WTC11 (cell line): ENCODE results near the gene ZNF789. TPM values are rescaled to one million over a fixed set of nuclear protein-coding genes. Genes with fewer than 3 reads are reported as not detected.

ENCODE experiments used
- AFF4 ChIP-seq: sonication (generic); formaldehyde crosslinking; IDR thresholded peaks from 2 replicates; pipeline ENCODE4 v1.8.1; 2023; ENCODE audit warnings: mild to moderate bottlenecking, missing genetic modification reagents, borderline replicate concordance
- ARID4B ChIP-seq: sonication (generic); formaldehyde crosslinking; IDR thresholded peaks from 2 replicates; pipeline ENCODE4 v1.8.0; 2023; ENCODE audit warnings: missing genetic modification reagents, mild to moderate bottlenecking, borderline replicate concordance
- ATF1 ChIP-seq: sonication (generic); formaldehyde crosslinking; IDR thresholded peaks from 2 replicates; pipeline ENCODE4 v1.8.1; 2023; ENCODE audit warnings: mild to moderate bottlenecking, moderate library complexity, missing genetic modification reagents
- E2F4 ChIP-seq: sonication (generic); formaldehyde crosslinking; IDR thresholded peaks from 2 replicates; pipeline ENCODE4 v1.8.1; 2022; ENCODE audit warnings: low read depth, mild to moderate bottlenecking, moderate library complexity, missing genetic modification reagents, borderline replicate concordance
- ESRRA ChIP-seq: sonication (generic); formaldehyde crosslinking; IDR thresholded peaks from 2 replicates; pipeline ENCODE4 v1.8.1; 2022; ENCODE audit warnings: mild to moderate bottlenecking, missing genetic modification reagents, borderline replicate concordance
- FOXJ3 ChIP-seq: sonication (generic); formaldehyde crosslinking; IDR thresholded peaks from 2 replicates; pipeline ENCODE4 v1.9.0; 2021; ENCODE audit warnings: missing genetic modification reagents, mild to moderate bottlenecking, borderline replicate concordance
- FOXP4 ChIP-seq: sonication (generic); formaldehyde crosslinking; IDR thresholded peaks from 2 replicates; pipeline ENCODE4 v1.8.0; 2022; ENCODE audit warnings: mild to moderate bottlenecking, missing genetic modification reagents
- GABPB1 ChIP-seq: sonication (generic); formaldehyde crosslinking; IDR thresholded peaks from 2 replicates; pipeline ENCODE4 v1.8.1; 2023; ENCODE audit warnings: mild to moderate bottlenecking, missing genetic modification reagents
- HMGA2 ChIP-seq: fragments of 250-450 bp; sonication (Bioruptor Pico); IDR thresholded peaks from 2 replicates; pipeline ENCODE4 v1.4.0; 2021; ENCODE audit warnings: mild to moderate bottlenecking, moderate library complexity
- HMGXB4 ChIP-seq: sonication (generic); formaldehyde crosslinking; IDR thresholded peaks from 2 replicates; pipeline ENCODE4 v1.8.1; 2023; ENCODE audit warnings: mild to moderate bottlenecking, moderate library complexity, missing genetic modification reagents
- JAZF1 ChIP-seq: fragments of 250-450 bp; sonication (Bioruptor Pico); IDR thresholded peaks from 2 replicates; pipeline ENCODE4 v1.9.0; 2021; ENCODE audit warnings: moderate library complexity, mild to moderate bottlenecking, inconsistent platforms
- KAT7 ChIP-seq: sonication (generic); formaldehyde crosslinking; IDR thresholded peaks from 2 replicates; pipeline ENCODE4 v1.8.1; 2023; ENCODE audit warnings: missing genetic modification reagents, mild to moderate bottlenecking, borderline replicate concordance
- NFYB ChIP-seq: sonication (generic); formaldehyde crosslinking; conservative IDR thresholded peaks from 2 replicates; pipeline ENCODE4 v1.8.0; 2022; ENCODE audit warnings: low read depth, missing genetic modification reagents
- NR3C1 ChIP-seq: sonication (generic); formaldehyde crosslinking; conservative IDR thresholded peaks from 2 replicates; pipeline ENCODE4 v1.8.1; 2023; ENCODE audit warnings: low read depth, mild to moderate bottlenecking, missing genetic modification reagents
- SOX15 ChIP-seq: fragments of 250-450 bp; sonication (Bioruptor Pico); IDR thresholded peaks from 2 replicates; pipeline ENCODE4 v1.9.0; 2021; ENCODE audit warnings: mild to moderate bottlenecking
- TEAD4 ChIP-seq: sonication (generic); formaldehyde crosslinking; IDR thresholded peaks from 2 replicates; pipeline ENCODE4 v1.8.0; 2022; ENCODE audit warnings: mild to moderate bottlenecking, missing genetic modification reagents
- TP53 ChIP-seq: sonication (generic); formaldehyde crosslinking; IDR thresholded peaks from 2 replicates; pipeline ENCODE4 v1.8.1; 2023; ENCODE audit warnings: mild to moderate bottlenecking, missing genetic modification reagents
- USF1 ChIP-seq: sonication (generic); formaldehyde crosslinking; IDR thresholded peaks from 2 replicates; pipeline ENCODE4 v1.8.0; 2022; ENCODE audit warnings: mild to moderate bottlenecking, missing genetic modification reagents
- ZNF138 ChIP-seq: sonication (generic); formaldehyde crosslinking; conservative IDR thresholded peaks from 2 replicates; pipeline ENCODE4 v1.8.1; 2022; ENCODE audit warnings: mild to moderate bottlenecking, moderate library complexity, missing genetic modification reagents
- ZNF532 ChIP-seq: fragments of 250-450 bp; sonication (Bioruptor Pico); IDR thresholded peaks from 2 replicates; pipeline ENCODE4 v1.9.0; 2021; ENCODE audit warnings: mild to moderate bottlenecking, borderline replicate concordance
- total RNA-seq: library from RNA; stranded (reverse); gene quantifications from 3 replicates; pipeline ENCODE4 v1.2.3, GENCODE V29; 2021

The ZNF789 gene
- total RNA-seq, 1 experiment from 2014 or later = 14.0 TPM

GRCh38 chr7:99504603-99505323 is 32.1 kb downstream of the ZNF789 start, which contains the start of gene ZKSCAN5 (continued):
- peak; percentile 44; the same call in 1 of the 2 replicates for TF ChIP-seq ARID4B (CRISPR knock-in tag)
- TF ChIP-seq KAT7 (CRISPR knock-in tag) = no peak
- TF ChIP-seq NR3C1 (CRISPR knock-in tag) = no peak
- TF ChIP-seq ZNF138 (CRISPR knock-in tag) = no peak
- no peak for TF ChIP-seq HMGA2 (CRISPR knock-in tag)
- TF ChIP-seq FOXP4 (CRISPR knock-in tag) = no peak
- TF ChIP-seq ZNF532 = no peak
- TF ChIP-seq ESRRA (CRISPR knock-in tag) = no peak
- no peak for TF ChIP-seq JAZF1 (CRISPR knock-in tag)
- TF ChIP-seq NFYB (CRISPR knock-in tag) = peak; percentile 12; the same call in 1 of the 2 replicates
- TF ChIP-seq AFF4 (CRISPR knock-in tag) = no peak
- no peak for TF ChIP-seq TEAD4 (CRISPR knock-in tag)
- no peak for TF ChIP-seq USF1 (CRISPR knock-in tag)
- no peak for TF ChIP-seq HMGXB4 (CRISPR knock-in tag)
- no peak for TF ChIP-seq FOXJ3
- no peak for TF ChIP-seq ATF1 (CRISPR knock-in tag)
- no peak for TF ChIP-seq TP53 (CRISPR knock-in tag)
- no peak for TF ChIP-seq E2F4 (CRISPR knock-in tag)
- TF ChIP-seq SOX15 (CRISPR knock-in tag) = no peak
- TF ChIP-seq GABPB1 (CRISPR knock-in tag) = peak; percentile 65; the same call in 1 of the 2 replicates
